H1 (cell line): ENCODE results near the gene ERP29. TPM values are rescaled to one million over a fixed set of nuclear protein-coding genes. Genes with fewer than 3 reads are reported as not detected.

Source experiments
- CTCF ChIA-PET: fragments of 300-600 bp; sonication (Branson Sonifier 250); formaldehyde crosslinking; loops from one replicate; lab custom pipeline; 2021; ENCODE audit not compliant: partially characterized antibody; lab: Charles Lee
- POLR2A ChIA-PET: fragments of 300-600 bp; sonication (Branson Sonifier 250); formaldehyde crosslinking; loops from one replicate; lab custom pipeline; 2021; ENCODE audit warnings: inconsistent platforms; ENCODE audit not compliant: partially characterized antibody; lab: Charles Lee
- DNase-seq, 2 experiments: peaks; one replicate each; pipeline versions ENCODE4 v3.0.0 to v3.0.0-alpha.2; 2010 to 2022; ENCODE audit warnings: low spot score in 2 of 2, low read depth in 1 of 2, mixed read lengths in 1 of 2
- FAIRE-seq: peaks from 2 replicates; lab custom pipeline; 2011; peaks lifted over from hg19 to GRCh38; lab: Jason Lieb, UNC
- H2AFZ ChIP-seq: 2 replicates; pipeline ENCODE4 v1.8.1; 2012; ENCODE audit warnings: low read length, inconsistent platforms
- H2AK5ac ChIP-seq: 2 replicates; pipeline ENCODE4 v1.6.1; 2013; ENCODE audit warnings: low read depth, low read length
- H2BK120ac ChIP-seq: replicated peaks from 2 replicates; pipeline ENCODE3; 2013; ENCODE audit warnings: low read depth, low read length, inconsistent platforms
- H2BK12ac ChIP-seq: 2 replicates; pipeline ENCODE4 v1.6.1; 2013; ENCODE audit warnings: low read depth, low read length
- H2BK15ac ChIP-seq: 2 replicates; pipeline ENCODE4 v1.6.1; 2013; ENCODE audit warnings: low read length
- H2BK20ac ChIP-seq: 2 replicates; pipeline ENCODE4 v1.6.1; 2013; ENCODE audit warnings: low read length
- H2BK5ac ChIP-seq: 2 replicates; pipeline ENCODE4 v1.6.1; 2013; ENCODE audit warnings: low read depth, low read length
- H3K14ac ChIP-seq: 2 replicates; pipeline ENCODE4 v1.6.1; 2013; ENCODE audit warnings: inconsistent platforms; ENCODE audit not compliant: insufficient read length
- H3K18ac ChIP-seq: 2 replicates; pipeline ENCODE4 v1.6.1; 2013; ENCODE audit warnings: low read length; ENCODE audit errors: extremely low read depth
- H3K23ac ChIP-seq: 2 replicates; pipeline ENCODE4 v1.6.1; 2013; ENCODE audit warnings: inconsistent platforms; ENCODE audit not compliant: insufficient read length
- H3K23me2 ChIP-seq: 2 replicates; pipeline ENCODE4 v1.6.1; 2013; ENCODE audit warnings: low read depth, low read length
- H3K27ac ChIP-seq: 2 replicates; pipeline ENCODE4 v1.6.1; 2011; ENCODE audit warnings: low read depth, low read length, inconsistent platforms
- H3K27me3 ChIP-seq, 4 experiments: replicated peaks in 1 of 4; 1 replicate in 1 of 4; 2 replicates in 3 of 4; pipeline versions ENCODE4 v1.6.1 to v1.8.1; 2011 to 2013; ENCODE audit warnings: low read length in 3 of 4, mild to moderate bottlenecking in 3 of 4, inconsistent platforms in 2 of 4, mixed read lengths in 2 of 4, moderate library complexity in 1 of 4; ENCODE audit not compliant: control insufficient read depth in 3 of 4, insufficient read depth in 3 of 4; ENCODE audit errors: extremely low read depth in 1 of 4
- H3K36me3 ChIP-seq, 4 experiments: 2 replicates each; pipeline versions ENCODE4 v1.6.1 to v1.8.1; 2011 to 2013; ENCODE audit warnings: mild to moderate bottlenecking in 4 of 4, low read length in 3 of 4, moderate library complexity in 2 of 4, control low read depth in 1 of 4, inconsistent platforms in 1 of 4; ENCODE audit not compliant: insufficient read depth in 4 of 4, control insufficient read depth in 2 of 4
- H3K4ac ChIP-seq: replicated peaks from 2 replicates; pipeline ENCODE3; 2013; ENCODE audit warnings: low read length, low read depth, mixed read lengths, inconsistent platforms; ENCODE audit not compliant: insufficient read length
- H3K4me1 ChIP-seq, 4 experiments: replicated peaks in 1 of 4; 1 replicate in 1 of 4; 2 replicates in 3 of 4; pipeline versions ENCODE4 v1.6.1 to v1.8.1; 2011 to 2013; ENCODE audit warnings: low read length in 3 of 4, inconsistent platforms in 2 of 4, mixed read lengths in 1 of 4; ENCODE audit not compliant: insufficient read depth in 4 of 4, control insufficient read depth in 3 of 4
- H3K4me2 ChIP-seq, 2 experiments: 2 replicates each; pipeline versions ENCODE4 v1.6.1 to v1.8.1; 2011 to 2013; ENCODE audit warnings: low read depth in 2 of 2, low read length in 2 of 2, control low read depth in 1 of 2, inconsistent platforms in 1 of 2, mild to moderate bottlenecking in 1 of 2; ENCODE audit not compliant: insufficient read depth in 1 of 2
- H3K4me3 ChIP-seq, 4 experiments: fragments of 200-600, 300-600 bp in 1 of 4; sonication (generic), shearing (Covaris generic), sonication (Bioruptor Twin) in 1 of 4; 2 replicates each; pipeline versions ENCODE4 v1.5.1 to v1.8.1; 2011 to 2016; ENCODE audit warnings: low read length in 4 of 4, low read depth in 3 of 4, control low read depth in 2 of 4, inconsistent platforms in 2 of 4, mild to moderate bottlenecking in 2 of 4, mixed read lengths in 1 of 4, moderate library complexity in 1 of 4; ENCODE audit not compliant: insufficient read depth in 2 of 4; ENCODE audit errors: extremely low read depth in 1 of 4
- H3K56ac ChIP-seq: replicated peaks from 2 replicates; pipeline ENCODE3; 2013; ENCODE audit warnings: low read depth, mild to moderate bottlenecking, mixed read lengths, low read length, inconsistent platforms; ENCODE audit not compliant: insufficient read length
- H3K79me1 ChIP-seq: 2 replicates; pipeline ENCODE4 v1.6.1; 2013; ENCODE audit warnings: low read depth, low read length, control low read depth
- H3K79me2 ChIP-seq, 2 experiments: 2 replicates each; pipeline versions ENCODE4 v1.6.1 to v1.8.1; 2012 to 2013; ENCODE audit warnings: low read length in 2 of 2, mild to moderate bottlenecking in 2 of 2, inconsistent platforms in 1 of 2; ENCODE audit not compliant: insufficient read depth in 2 of 2, control insufficient read depth in 1 of 2
- H3K9ac ChIP-seq, 4 experiments: replicated peaks in 1 of 4; 1 replicate in 1 of 4; 2 replicates in 3 of 4; pipeline versions ENCODE4 v1.6.1 to v1.8.1; 2011 to 2013; ENCODE audit warnings: low read depth in 3 of 4, low read length in 3 of 4, control low read depth in 2 of 4, mild to moderate bottlenecking in 2 of 4, moderate library complexity in 2 of 4, inconsistent platforms in 1 of 4; ENCODE audit errors: extremely low read depth in 1 of 4
- H3K9me3 ChIP-seq, 2 experiments: 2 replicates each; pipeline versions ENCODE4 v1.6.1 to v1.8.1; 2012 to 2013; ENCODE audit warnings: mild to moderate bottlenecking in 2 of 2, moderate library complexity in 2 of 2, control low read depth in 1 of 2, inconsistent platforms in 1 of 2, low read depth in 1 of 2, low read length in 1 of 2, mixed read lengths in 1 of 2; ENCODE audit not compliant: insufficient read depth in 2 of 2
- H4K20me1 ChIP-seq, 2 experiments: replicated peaks in 1 of 2; 2 replicates each; pipeline versions ENCODE3 to v1.8.1; 2011 to 2013; ENCODE audit warnings: inconsistent platforms in 2 of 2, low read length in 2 of 2, mild to moderate bottlenecking in 1 of 2; ENCODE audit not compliant: insufficient read depth in 2 of 2, control insufficient read depth in 1 of 2
- H4K5ac ChIP-seq: 2 replicates; pipeline ENCODE4 v1.6.1; 2013; ENCODE audit warnings: low read length, low read depth, mixed read lengths, inconsistent platforms; ENCODE audit not compliant: insufficient read length
- H4K8ac ChIP-seq: 2 replicates; pipeline ENCODE4 v1.8.0; 2013; ENCODE audit warnings: mild to moderate bottlenecking, moderate library complexity, low read length, inconsistent platforms; ENCODE audit not compliant: insufficient read depth; ENCODE audit errors: extremely low read depth
- H4K91ac ChIP-seq: replicated peaks from 2 replicates; pipeline ENCODE3; 2013; ENCODE audit warnings: low read length, mixed read lengths, inconsistent platforms; ENCODE audit not compliant: insufficient read length
- BCL11A ChIP-seq, 2 experiments: IDR thresholded peaks; one replicate each; pipeline ENCODE4 v1.6.1; 2011; ENCODE audit warnings: low read depth in 2 of 2, low read length in 2 of 2, mild to moderate bottlenecking in 2 of 2
- RAD21 ChIP-seq, 2 experiments: IDR thresholded peaks in 1 of 2; conservative IDR thresholded peaks in 1 of 2; 2 replicates each; pipeline ENCODE4 v1.6.1; 2011; ENCODE audit warnings: low read depth in 2 of 2, low read length in 2 of 2, improper control_type of control experiment in 1 of 2, inconsistent platforms in 1 of 2, mild to moderate bottlenecking in 1 of 2, moderate library complexity in 1 of 2
- SP4 ChIP-seq: IDR thresholded peaks from 2 replicates; pipeline ENCODE4 v1.6.1; 2012; ENCODE audit warnings: low read length, inconsistent platforms
- TAF1 ChIP-seq: IDR thresholded peaks from 2 replicates; pipeline ENCODE4 v1.6.1; 2011; ENCODE audit warnings: mild to moderate bottlenecking, low read depth, low read length
- TCF12 ChIP-seq: IDR thresholded peaks from 2 replicates; pipeline ENCODE4 v1.6.1; 2011; ENCODE audit warnings: low read depth, mild to moderate bottlenecking, low read length
- WGBS, 2 experiments: shearing (Covaris generic) in 1 of 2; methylation state at CpG; one replicate each; pipeline versions ENCODE4 v1.1.6 to v1.1.7; 2013 to 2015; ENCODE audit warnings: low lambda C conversion rate in 2 of 2, mixed read lengths in 2 of 2, inconsistent platforms in 1 of 2, low coverage in 1 of 2, missing lambda C conversion rate in 1 of 2; ENCODE audit not compliant: insufficient replicate concordance in 2 of 2, insufficient coverage in 1 of 2, insufficient read length in 1 of 2; ENCODE audit errors: extremely low coverage in 1 of 2, missing lambda C conversion rate in 1 of 2; 5-methylcytosine and 5-hydroxymethylcytosine counted together
- polyA plus RNA-seq, 7 experiments: library from polyadenylated mRNA; depleted of rRNA in 3 of 7; stranded (reverse) in 5 of 7; unstranded in 2 of 7; fragments of >200 nt in 5 of 7; fragments of 200-250 nt in 2 of 7; gene quantifications; 1 replicate in 5 of 7; 2 replicates in 1 of 7; 4 replicates in 1 of 7; pipeline versions ENCODE4 v1.2.1 to v1.2.3, GENCODE V29; 2011 to 2013; ENCODE audit warnings: missing spikeins in 2 of 7, mixed read lengths in 2 of 7
- total RNA-seq: library from RNA; stranded (reverse); fragmentation: NEBNext Ultra II Directional; extraction: Animal tissue kit (Norgen Biotek cat#: 25700); gene quantifications from 2 replicates; pipeline ENCODE4 v1.2.1, GENCODE V29; 2021
- TF ChIP-seq, protein P1 (sequence below): IDR thresholded peaks from 2 replicates; pipeline ENCODE4 v1.6.1; 2012; ENCODE audit warnings: inconsistent platforms

ERP29 gene
- total and polyA plus RNA-seq, 2 of the 8 experiments (the other 6 are each of a cell fraction or from before 2014, with no cell fraction given) = 88.7 to 171 TPM

DNA sequence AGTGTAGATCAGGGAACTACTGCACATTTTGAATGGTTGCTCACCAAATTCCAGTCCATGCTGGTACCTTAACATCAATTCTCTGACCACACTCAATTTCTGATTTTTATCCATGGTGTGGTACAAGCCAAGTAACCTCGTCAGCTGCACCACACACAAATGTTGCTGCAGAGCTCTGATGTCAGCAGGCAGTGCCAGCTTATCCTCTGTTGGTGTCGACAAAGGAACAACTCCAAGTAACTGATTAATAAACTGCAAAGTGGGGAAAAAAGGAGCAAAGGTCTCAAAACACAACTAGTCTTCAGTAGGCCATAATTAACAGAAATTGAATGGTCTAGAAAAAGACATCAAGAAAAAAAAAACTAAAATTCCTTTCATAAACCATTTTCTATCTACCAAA lies 47.9 kb downstream of the ERP29 start:
- Histone ChIP-seq H3K27me3 (no peaks in the 10 kb centered on the region), H3K27ac (no peak overlapping the region), H2AFZ (no peak overlapping the region), H3K14ac (no peak overlapping the region), H3K79me1 (no peaks in the 10 kb centered on the region; the same call in 1 of the 2 replicates), H4K91ac (no peak overlapping the region), H2BK15ac (no peak overlapping the region), H2BK12ac (no peak overlapping the region), H3K36me3 (peaks cover 12 to 61% (median 46%) of the 10 kb centered on the region in 4 experiments; a peak in 7 of 8 replicates), H4K8ac (no peak overlapping the region), H3K4ac (no peak overlapping the region), H2AK5ac (no peak overlapping the region), H3K9ac (0 out of 7 replicates have a peak overlapping the region, but pooled peaks of 1 of the 4 experiments have one; percentile 21), H2BK20ac (no peak overlapping the region), H2BK5ac (no peak overlapping the region), H3K4me3 (no peak overlapping the region), H3K23ac (no peak overlapping the region), H3K4me2 (no peak overlapping the region), H4K5ac (no peak overlapping the region), H3K56ac (no peak overlapping the region), H3K23me2 (no peaks in the 10 kb centered on the region), H3K18ac (no peak overlapping the region), H2BK120ac (no peak overlapping the region), H3K79me2 (no peaks in the 10 kb centered on the region; a peak in 1 of 4 replicates), H4K20me1 (peaks cover 0 to 3% of the 10 kb centered on the region in 2 experiments), H3K9me3 (no peaks in the 10 kb centered on the region), H3K4me1 (no peaks in the 10 kb centered on the region)
- FAIRE-seq (no peak), DNase-seq (no peak)
- WGBS, 2 experiments = 81% methylated on average over 2 of the region's 2 CpGs; no CpG with 5 or more reads in 1 of the 2 experiments
- CTCF ChIA-PET = interaction anchor here (0.6 kb wide), 1 partner anchor 317 kb away, joined by 3 read pairs; no protein-coding TSS in a partner anchor
- TF ChIP-seq RAD21 (IDR thresholded peaks at IDR 0.05 in 1 of 2, conservative IDR thresholded peaks at IDR 0.05 in 1 of 2; ENCODE audit: low read depth in 2 of 2, low read length in 2 of 2) = no peak
- no peak for TF ChIP-seq TCF12
- TF ChIP-seq, protein P1, sequence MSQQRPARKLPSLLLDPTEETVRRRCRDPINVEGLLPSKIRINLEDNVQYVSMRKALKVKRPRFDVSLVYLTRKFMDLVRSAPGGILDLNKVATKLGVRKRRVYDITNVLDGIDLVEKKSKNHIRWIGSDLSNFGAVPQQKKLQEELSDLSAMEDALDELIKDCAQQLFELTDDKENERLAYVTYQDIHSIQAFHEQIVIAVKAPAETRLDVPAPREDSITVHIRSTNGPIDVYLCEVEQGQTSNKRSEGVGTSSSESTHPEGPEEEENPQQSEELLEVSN = no peak
- no peak for TF ChIP-seq SP4
- TF ChIP-seq BCL11A (IDR thresholded peaks at IDR 0.05; ENCODE audit: low read depth in 2 of 2, low read length in 2 of 2) = no peak
- TF ChIP-seq TAF1 = no peak
- POLR2A ChIA-PET = interaction anchor here (0.8 to 1.2 kb wide), 2 partner anchors 10 to 12 kb away, joined by 3 to 4 read pairs; no protein-coding TSS in a partner anchor
